Fibroblast of lung (primary cell): ENCODE data around the gene SDK1. TPM values are rescaled to one million over a fixed set of nuclear protein-coding genes. Genes with fewer than 3 reads are reported as not detected.

Source experiments
- DNase-seq, 2 donors: peaks; one replicate each; pipeline versions ENCODE4 v3.0.0 to v3.0.0-alpha.2; 2010; ENCODE audit warnings: low read depth in 2 of 2
- H2AFZ ChIP-seq: 2 replicates; pipeline ENCODE4 v1.5.1; 2012; ENCODE audit warnings: low read length, control low read depth, inconsistent platforms
- H3K27ac ChIP-seq: 2 replicates; pipeline ENCODE4 v1.5.1; 2011; ENCODE audit warnings: low read length, control low read depth; ENCODE audit not compliant: insufficient read depth
- H3K27me3 ChIP-seq: 2 replicates; pipeline ENCODE4 v1.5.1; 2011; ENCODE audit warnings: mild to moderate bottlenecking, low read length; ENCODE audit not compliant: control insufficient read depth, insufficient read depth
- H3K36me3 ChIP-seq: 2 replicates; pipeline ENCODE4 v1.5.1; 2011; ENCODE audit warnings: low read length; ENCODE audit not compliant: control insufficient read depth, insufficient read depth
- H3K4me1 ChIP-seq: 2 replicates; pipeline ENCODE4 v1.5.1; 2011; ENCODE audit warnings: low read length; ENCODE audit not compliant: control insufficient read depth, insufficient read depth; ENCODE audit errors: extremely low read depth
- H3K4me2 ChIP-seq: 2 replicates; pipeline ENCODE4 v1.5.1; 2011; ENCODE audit warnings: low read length, control low read depth; ENCODE audit not compliant: insufficient read depth; ENCODE audit errors: extremely low read depth
- H3K4me3 ChIP-seq, 4 experiments: fragments of 200-600 bp in 1 of 4; sonication (generic) in 1 of 4; replicated peaks in 1 of 4; 2 replicates each; pipeline ENCODE4 v1.5.1; 2011 to 2016; ENCODE audit warnings: low read length in 4 of 4, low read depth in 3 of 4, mild to moderate bottlenecking in 3 of 4, control low read depth in 2 of 4, inconsistent platforms in 1 of 4, mixed read lengths in 1 of 4; ENCODE audit not compliant: insufficient read depth in 1 of 4; ENCODE audit errors: control extremely low read depth in 1 of 4
- H3K79me2 ChIP-seq: 2 replicates; pipeline ENCODE4 v1.5.1; 2012; ENCODE audit warnings: mild to moderate bottlenecking, low read length, inconsistent platforms; ENCODE audit not compliant: control insufficient read depth, insufficient read depth
- H3K9ac ChIP-seq: 2 replicates; pipeline ENCODE4 v1.5.1; 2011; ENCODE audit warnings: mild to moderate bottlenecking, low read length, control low read depth; ENCODE audit not compliant: insufficient read depth
- H3K9me3 ChIP-seq: 2 replicates; pipeline ENCODE4 v1.5.1; 2012; ENCODE audit warnings: low read depth, low read length; ENCODE audit not compliant: control insufficient read depth, insufficient read depth
- H4K20me1 ChIP-seq: 2 replicates; pipeline ENCODE4 v1.5.1; 2011; ENCODE audit warnings: low read length; ENCODE audit not compliant: control insufficient read depth, insufficient read depth; ENCODE audit errors: extremely low read depth
- EZH2 ChIP-seq: IDR thresholded peaks from 2 replicates; pipeline ENCODE4 v1.5.1; 2012; ENCODE audit warnings: low read length, control low read depth, mild to moderate bottlenecking; ENCODE audit errors: missing control alignments
- polyA plus RNA-seq, 2 donors: library from polyadenylated mRNA; depleted of rRNA in 1 of 2; stranded (reverse) in 1 of 2; unstranded in 1 of 2; fragments of >200 nt; gene quantifications; 2 replicates each; pipeline ENCODE4 v1.2.1, GENCODE V29; 2011 to 2012; ENCODE audit warnings: missing spikeins in 1 of 2
- total RNA-seq: library from RNA; depleted of rRNA; stranded (reverse); fragments of >200 nt; gene quantifications from 2 replicates; pipeline ENCODE4 v1.2.1, GENCODE V29; 2014
- TF ChIP-seq, protein P1 (sequence below), 2 donors: IDR thresholded peaks in 1 of 2; conservative IDR thresholded peaks in 1 of 2; 1 replicate in 1 of 2; 2 replicates in 1 of 2; pipeline ENCODE4 v1.5.1; 2011 to 2012; ENCODE audit warnings: low read length in 2 of 2, control low read depth in 1 of 2, inconsistent platforms in 1 of 2, low read depth in 1 of 2, mild to moderate bottlenecking in 1 of 2

Gene SDK1
- total and polyA plus RNA-seq, 2 donors (not counting 1 experiment from before 2014, with no cell fraction given): 1.0 to 8.6 TPM

DNA sequence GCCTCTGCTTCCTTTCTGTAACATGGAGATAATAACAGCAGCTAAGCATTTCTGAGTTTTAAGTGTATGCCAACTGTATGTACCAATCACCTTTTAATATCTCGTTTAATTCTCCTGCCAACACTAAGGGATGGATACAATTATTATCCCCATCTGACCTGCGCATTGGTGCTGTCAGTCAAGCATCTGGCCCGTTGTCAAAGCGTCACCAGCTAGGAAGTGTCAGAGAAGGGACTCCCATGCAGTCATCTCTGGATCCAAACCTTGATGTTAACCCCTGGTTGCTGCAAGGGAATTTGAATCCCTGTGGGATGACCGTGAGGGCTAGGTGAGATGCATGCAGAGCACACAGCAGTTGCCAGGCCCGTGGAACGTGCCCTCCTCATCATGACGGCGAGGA lies 506.8 kb downstream of the SDK1 start:
- no peaks in the 10 kb centered on the region for H3K79me2 ChIP-seq
- no peak overlapping the region for H3K9ac ChIP-seq
- H3K36me3 ChIP-seq: no peaks in the 10 kb centered on the region
- H3K9me3 ChIP-seq: no peaks in the 10 kb centered on the region
- H3K4me3 ChIP-seq: no peak overlapping the region
- DNase-seq: no peak
- no peak overlapping the region for H3K4me2 ChIP-seq
- H3K4me1 ChIP-seq: no peaks in the 10 kb centered on the region
- TF ChIP-seq, protein P1, sequence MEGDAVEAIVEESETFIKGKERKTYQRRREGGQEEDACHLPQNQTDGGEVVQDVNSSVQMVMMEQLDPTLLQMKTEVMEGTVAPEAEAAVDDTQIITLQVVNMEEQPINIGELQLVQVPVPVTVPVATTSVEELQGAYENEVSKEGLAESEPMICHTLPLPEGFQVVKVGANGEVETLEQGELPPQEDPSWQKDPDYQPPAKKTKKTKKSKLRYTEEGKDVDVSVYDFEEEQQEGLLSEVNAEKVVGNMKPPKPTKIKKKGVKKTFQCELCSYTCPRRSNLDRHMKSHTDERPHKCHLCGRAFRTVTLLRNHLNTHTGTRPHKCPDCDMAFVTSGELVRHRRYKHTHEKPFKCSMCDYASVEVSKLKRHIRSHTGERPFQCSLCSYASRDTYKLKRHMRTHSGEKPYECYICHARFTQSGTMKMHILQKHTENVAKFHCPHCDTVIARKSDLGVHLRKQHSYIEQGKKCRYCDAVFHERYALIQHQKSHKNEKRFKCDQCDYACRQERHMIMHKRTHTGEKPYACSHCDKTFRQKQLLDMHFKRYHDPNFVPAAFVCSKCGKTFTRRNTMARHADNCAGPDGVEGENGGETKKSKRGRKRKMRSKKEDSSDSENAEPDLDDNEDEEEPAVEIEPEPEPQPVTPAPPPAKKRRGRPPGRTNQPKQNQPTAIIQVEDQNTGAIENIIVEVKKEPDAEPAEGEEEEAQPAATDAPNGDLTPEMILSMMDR (conservative IDR thresholded peaks at IDR 0.05 in 1 of 2, IDR thresholded peaks at IDR 0.05 in 1 of 2; ENCODE audit: low read depth in 1 of 2, low read length in 2 of 2): no peak
- TF ChIP-seq EZH2: no peak
- no peaks in the 10 kb centered on the region for H4K20me1 ChIP-seq
- no peak overlapping the region for H2AFZ ChIP-seq
- H3K27me3 ChIP-seq: no peaks in the 10 kb centered on the region
- no peak overlapping the region for H3K27ac ChIP-seq

DNA sequence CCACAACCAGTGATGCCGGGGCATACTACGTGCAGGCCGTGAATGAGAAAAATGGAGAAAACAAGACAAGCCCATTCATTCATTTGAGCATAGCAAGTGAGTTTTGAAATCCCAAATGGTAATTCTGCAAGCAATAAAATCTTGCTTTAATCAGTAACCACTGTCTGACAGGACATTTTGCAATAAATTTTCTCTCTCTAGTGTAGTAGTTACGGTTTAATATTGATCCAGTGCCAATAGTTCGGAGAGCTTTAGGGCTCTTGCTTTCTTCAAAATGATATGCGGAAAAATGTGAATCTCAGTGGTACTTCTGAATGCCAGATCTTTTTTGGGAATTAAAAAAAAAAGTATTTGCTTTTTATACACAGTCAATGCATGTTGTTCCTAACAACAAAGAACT lies 520.4 kb downstream of the SDK1 start:
- Histone ChIP-seq H3K27me3 (no peaks in the 10 kb centered on the region), H3K27ac (no peak overlapping the region), H3K4me3 (no peak overlapping the region), H2AFZ (no peak overlapping the region), H3K9ac (no peak overlapping the region), H3K4me1 (no peaks in the 10 kb centered on the region), H3K4me2 (no peak overlapping the region), H4K20me1 (no peaks in the 10 kb centered on the region), H3K9me3 (no peaks in the 10 kb centered on the region), H3K36me3 (no peaks in the 10 kb centered on the region), H3K79me2 (no peaks in the 10 kb centered on the region)
- DNase-seq: no peak
- no peak for TF ChIP-seq EZH2
- TF ChIP-seq, protein P1 (conservative IDR thresholded peaks at IDR 0.05 in 1 of 2, IDR thresholded peaks at IDR 0.05 in 1 of 2; ENCODE audit: low read depth in 1 of 2, low read length in 2 of 2): no peak

DNA sequence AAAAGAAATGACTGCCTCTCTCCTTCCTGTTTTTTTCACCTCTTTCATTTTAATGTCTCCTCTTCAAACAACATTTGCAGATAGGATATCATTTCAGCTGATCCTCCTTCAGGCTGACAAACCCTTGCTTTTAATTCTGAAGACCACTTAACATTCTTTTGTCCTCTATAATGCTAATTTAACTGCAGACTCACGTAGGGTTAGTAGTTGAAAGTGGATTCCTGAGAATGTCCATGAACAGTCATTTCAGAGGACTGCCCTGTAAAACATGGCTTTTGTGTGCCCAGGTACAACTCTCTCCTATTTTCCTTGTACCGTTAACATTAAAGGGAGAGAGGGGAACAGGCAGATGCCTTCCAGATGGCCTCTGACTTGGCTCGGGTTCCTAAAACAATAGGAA lies 524.4 kb downstream of the SDK1 start:
- no peak overlapping the region for H3K4me3 ChIP-seq
- no peaks in the 10 kb centered on the region for H3K36me3 ChIP-seq
- DNase-seq: no peak
- H3K79me2 ChIP-seq: no peaks in the 10 kb centered on the region
- H3K27me3 ChIP-seq: no peaks in the 10 kb centered on the region
- no peak overlapping the region for H3K27ac ChIP-seq
- no peak overlapping the region for H3K9ac ChIP-seq
- no peaks in the 10 kb centered on the region for H4K20me1 ChIP-seq
- H3K4me2 ChIP-seq: no peak overlapping the region
- H3K4me1 ChIP-seq: no peaks in the 10 kb centered on the region
- no peaks in the 10 kb centered on the region for H3K9me3 ChIP-seq
- TF ChIP-seq, protein P1 (conservative IDR thresholded peaks at IDR 0.05 in 1 of 2, IDR thresholded peaks at IDR 0.05 in 1 of 2; ENCODE audit: low read depth in 1 of 2, low read length in 2 of 2): no peak
- TF ChIP-seq EZH2: no peak
- H2AFZ ChIP-seq: no peak overlapping the region
